Activated CD4-positive, alpha-beta T cell treated with anti-CD3 and anti-CD28 coated beads, Interleukin-10, Interleukin-2, amounts not matched to agents 100 ng/mL and 50 ng/mL, durations not matched to agents 16 hours and 8 hours (primary cell): Measurements from ENCODE around the gene STIM2.
"Not testable (repeated sequence)": the region's sequence is repeated elsewhere in the genome, so short reads cannot be mapped to it uniquely, and the experiment has no call there.

Experiments used
- DNase-seq: peaks from one replicate; pipeline ENCODE4 v3.0.0-alpha.2; 2020

Gene STIM2

DNA sequence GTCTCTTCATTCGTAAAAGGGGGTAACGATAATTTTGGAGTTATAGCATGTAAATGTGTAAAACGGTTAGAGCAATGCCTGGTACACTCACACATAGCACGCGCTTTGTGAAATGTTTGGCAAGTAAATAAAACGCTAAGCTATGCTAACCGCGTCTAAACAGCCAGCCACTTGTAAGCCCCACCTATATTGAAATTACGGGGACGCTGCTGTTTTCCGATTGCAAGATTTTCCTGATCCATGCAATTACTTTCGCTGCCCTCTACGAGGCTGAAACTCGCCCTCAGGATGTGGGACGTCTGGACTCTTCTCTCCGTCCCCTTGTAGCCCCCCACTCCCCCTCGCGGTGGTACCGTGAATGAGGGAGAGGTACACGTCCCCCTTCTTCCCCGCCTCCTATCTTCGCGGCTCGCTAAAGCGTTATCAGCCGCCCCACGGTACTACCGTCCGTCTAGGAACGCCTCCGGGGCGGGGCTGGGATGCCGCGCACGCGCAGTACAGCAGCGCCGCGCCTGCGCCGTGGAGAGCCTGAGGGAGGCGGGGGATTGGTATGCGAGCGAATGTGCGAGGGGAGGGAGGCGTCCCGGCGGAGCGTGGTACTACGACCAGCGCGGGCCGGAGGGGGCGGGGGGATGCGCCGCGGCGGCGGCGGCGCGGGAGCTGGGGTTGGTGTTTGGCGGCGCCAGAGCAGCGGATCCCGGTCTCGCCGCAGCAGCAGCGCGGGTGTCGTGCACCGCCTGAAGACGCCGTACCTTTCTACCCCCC lies at the start of gene STIM2:
Gene STIM2 (plus strand): TSS at position 685 of the 765 bp plus-strand sequence.
- peak; percentile 99 for DNase-seq

DNA sequence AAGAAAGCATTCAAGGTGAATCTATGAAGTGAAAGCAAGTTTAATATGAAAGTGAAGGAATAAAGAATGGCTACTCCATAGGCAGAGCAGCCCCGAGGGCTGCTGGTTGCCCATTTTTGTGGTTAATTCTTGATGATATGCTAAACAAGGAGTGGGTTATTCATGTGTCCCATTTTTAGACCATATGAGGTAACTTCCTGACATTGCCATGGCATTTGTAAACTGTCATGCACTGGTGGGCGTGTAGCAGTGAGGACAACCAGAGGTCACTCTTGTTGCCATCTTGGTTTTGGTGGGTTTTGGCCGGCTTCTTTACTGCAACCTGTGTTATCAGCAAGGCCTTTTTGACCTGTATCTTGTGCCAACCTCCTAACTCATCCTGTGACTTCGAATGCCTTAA lies 49.1 kb upstream of the STIM2 start:
- not testable (repeated sequence) for DNase-seq

DNA sequence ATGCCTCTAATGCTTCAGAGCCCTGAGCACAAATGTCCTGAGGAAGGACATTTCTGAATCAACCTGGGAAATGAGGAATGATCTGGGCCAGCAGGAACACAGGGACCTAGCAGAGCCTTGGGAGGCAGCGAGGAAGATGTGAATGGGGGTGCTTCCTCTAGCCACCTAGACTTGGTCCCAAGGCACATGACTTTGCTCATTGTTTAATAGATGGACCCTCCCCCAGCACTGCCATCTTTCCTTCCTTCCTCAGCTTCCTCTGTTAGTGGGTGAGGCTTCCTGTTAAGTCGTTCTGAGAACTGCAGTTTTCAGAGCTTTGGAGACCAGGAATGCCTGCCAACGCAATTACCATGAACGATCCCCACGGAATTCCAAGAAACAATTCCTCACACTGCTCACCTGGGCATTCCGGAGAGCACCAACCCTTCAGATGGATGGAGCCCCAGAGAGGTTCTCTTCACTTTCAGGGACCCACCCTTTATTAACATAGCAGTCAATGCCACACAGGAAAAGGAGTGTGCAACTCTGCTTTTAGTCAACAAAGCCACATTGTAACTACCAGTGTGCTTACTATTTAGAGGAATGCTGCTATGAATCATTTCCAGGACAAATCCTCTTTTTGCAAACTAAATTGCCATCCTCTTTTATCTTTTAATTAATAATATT lies 48.5 kb upstream of the STIM2 start:
- DNase-seq = no peak

DNA sequence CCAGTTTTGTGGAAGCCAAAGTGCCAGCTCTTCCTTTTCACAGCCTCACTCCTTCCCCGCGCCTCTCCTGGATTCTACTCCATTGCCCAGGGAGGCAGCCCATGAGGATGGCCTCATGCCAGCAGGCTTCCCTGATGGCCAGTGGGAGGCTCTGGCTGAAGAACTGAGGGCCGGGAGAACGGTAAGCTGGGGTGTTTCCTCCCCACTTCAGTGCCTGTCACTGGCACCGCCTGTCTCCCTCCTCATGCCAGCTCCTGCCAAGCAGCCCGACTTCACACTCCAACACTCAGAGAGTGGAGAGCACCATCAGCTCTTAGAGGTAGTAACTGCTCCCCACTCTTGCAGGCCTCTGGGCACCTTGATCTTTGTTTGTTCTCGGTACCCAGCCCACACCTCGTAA lies 46.9 kb upstream of the STIM2 start:
- DNase-seq = no peak

DNA sequence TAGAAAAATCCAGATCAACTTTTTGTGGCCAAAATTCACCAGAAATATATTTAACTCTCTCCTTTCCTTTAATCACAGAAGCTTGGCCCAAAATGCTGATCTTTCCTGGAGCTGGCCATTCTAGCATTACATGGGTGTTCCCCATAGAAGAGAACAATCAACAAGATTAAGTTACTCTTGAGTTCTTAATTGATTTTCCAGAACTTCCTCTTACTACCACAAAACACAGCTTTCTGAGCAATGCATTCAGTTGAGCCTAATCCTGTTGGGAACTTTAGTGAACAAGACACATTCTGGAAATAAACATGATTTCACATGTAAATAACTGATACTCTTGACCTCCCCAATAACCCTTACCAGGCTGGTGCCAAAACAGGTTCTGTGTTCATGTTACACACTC lies 45.4 kb upstream of the STIM2 start:
- no peak for DNase-seq

DNA sequence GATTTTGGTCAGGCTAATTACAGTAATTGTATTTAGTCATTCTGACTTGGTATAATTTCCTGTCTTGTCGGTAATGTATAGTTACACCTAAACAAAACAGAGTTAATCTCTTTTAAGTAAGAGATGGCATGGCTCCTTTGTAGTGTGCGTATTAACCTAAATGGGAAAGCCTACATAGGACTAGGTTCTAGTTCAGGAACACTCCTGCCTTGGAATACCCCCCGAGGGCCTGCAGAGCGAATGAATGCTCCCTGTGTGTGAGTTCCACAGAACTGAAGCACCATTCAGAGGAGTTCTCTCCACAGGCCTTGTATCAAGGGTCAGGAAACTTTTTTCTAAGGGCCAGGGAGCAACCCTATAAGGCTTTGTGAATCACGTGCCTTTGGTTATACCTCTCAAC lies 44.9 kb upstream of the STIM2 start:
- no peak for DNase-seq

DNA sequence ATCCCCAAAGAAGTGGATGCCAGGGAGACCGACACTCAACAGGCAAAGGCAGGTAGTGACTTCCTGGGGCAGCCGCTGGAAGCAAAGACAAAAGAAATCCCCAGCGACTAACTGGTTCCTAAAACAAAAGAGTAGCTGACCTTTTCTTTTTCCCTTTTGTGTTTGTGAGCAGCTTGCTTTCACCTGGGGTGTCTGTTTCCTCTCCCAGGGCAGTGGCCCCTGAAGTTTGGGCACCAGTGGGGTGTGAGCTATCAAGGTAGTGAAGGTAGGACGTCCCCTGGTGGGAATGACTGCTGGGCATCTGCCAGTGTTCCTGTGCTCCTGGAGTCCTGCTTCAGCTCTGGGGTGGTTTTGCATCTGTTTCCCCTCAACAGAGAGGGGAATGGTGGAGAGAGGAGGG lies 41.6 kb upstream of the STIM2 start:
- DNase-seq = no peak

DNA sequence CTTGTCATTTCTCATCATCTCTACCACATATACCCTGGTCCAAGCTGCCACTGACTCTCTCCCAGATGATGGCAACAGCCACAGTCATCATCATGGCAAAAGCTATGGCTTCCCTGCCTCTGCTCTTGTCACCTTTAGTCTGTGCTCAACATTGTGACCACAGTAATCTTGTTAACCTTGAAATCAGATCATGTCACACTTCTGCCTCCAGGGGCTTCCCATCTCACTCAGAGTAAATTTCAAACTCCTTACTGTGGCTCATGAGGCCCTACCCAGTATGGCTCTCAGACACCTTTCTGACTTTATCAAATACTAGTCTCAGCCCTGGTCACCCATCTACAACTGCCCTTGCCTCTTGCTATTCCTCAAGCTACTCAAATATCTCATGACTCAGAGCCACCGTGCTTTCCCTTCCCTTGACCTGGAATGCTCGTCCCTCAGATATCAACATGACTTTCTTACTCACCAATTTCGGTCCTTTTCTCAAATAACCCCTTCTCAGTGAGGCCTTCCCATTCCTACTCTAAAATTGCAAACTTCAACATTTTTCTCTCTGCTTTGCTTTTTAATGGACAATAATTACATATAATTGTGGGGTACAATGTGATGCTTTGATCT lies 41.1 kb upstream of the STIM2 start:
- no peak for DNase-seq

DNA sequence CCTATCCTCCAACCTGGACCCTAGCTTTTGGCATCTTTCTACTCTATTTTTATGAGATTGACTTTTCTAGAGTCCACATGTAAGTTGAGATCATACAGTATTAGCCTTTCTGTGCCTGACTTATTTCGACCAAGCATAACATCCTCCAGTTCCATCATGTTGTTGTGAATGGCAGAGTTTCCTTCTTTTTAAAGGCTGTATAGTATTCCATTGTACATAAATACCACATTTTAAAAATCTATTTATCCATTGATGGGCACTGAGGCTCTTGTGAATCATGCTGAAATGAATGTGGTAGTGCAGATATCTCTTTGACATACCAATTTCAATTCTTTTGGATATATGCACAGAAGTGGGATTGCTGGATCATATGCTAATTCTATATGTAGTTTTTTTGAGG lies 40.3 kb upstream of the STIM2 start:
- DNase-seq = no peak

DNA sequence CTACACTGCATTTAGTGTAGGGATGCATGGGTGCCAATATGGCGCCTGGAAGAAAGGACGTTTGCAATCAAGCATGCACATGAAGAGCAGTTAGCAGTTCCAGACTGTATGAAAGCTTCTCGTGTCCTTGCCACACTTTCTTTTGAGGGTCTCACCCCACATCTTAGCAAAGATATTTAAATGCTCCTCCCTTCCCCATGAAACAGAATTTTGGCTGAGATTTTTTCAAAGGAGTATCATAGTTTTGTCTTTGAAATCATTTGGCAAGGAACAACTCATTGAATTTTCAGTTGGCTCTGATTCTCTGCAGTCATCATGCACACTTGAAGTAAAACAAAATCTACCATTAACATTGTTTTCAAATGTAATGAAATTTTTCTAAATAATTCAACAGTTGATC lies 39.6 kb upstream of the STIM2 start:
- DNase-seq = no peak

DNA sequence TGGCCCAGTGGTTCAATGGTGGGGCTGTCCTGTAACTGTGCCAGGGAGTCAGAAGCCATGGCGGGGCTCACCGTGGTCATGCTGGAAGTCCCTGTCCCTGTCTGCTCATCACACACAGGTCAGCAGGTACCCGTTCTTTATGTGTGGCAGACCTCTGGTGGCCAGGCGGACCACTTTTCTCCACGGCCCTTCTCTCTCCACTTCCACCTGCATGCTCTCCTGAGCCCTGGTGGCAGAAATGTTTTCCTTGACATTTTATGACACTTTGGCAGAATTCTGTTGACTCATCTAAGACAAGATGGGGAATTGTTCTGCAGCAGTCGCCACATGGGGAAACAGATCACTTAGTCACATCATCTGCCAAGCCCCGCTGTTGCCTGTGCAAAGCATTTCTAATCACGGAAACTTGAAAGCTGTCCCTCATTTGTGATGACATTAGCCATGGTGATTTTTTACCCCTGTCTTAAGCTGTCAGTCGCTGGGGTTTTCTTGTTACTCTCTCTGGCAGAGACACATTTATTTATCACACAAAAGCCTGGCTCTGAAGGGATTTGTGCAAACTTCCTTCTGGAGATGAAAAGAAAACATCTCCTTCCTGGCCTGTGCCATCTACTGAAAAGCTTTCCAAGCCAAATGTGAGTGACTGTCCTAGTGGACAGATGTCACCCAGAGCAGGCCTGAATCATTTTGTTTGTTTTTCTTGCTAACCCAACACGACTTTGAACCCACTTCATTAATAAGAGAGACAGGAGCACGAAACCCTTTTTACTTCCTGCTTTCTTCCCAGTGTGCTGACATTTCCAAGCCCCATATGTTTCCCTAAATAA lies 38.8 kb upstream of the STIM2 start:
- no peak for DNase-seq

DNA sequence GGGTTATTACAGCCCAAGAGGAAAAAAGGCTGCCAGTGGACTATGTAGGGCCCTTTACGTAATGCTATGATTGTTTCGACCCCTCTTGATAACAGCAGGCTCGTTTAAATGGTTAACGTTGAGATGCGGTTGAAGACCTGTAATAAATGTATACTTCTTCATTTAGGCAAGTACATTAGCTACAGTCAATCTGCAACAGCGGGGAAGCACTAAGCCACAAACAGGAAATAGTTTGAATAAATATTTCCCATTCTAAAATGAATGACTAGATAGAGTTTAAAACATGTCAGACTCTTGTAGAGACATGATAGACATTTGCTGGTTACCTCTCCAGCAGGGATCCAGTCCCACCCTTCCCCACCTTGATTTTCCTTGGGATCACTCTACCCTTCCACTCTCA lies 38.1 kb upstream of the STIM2 start:
- peak; percentile 41 for DNase-seq

DNA sequence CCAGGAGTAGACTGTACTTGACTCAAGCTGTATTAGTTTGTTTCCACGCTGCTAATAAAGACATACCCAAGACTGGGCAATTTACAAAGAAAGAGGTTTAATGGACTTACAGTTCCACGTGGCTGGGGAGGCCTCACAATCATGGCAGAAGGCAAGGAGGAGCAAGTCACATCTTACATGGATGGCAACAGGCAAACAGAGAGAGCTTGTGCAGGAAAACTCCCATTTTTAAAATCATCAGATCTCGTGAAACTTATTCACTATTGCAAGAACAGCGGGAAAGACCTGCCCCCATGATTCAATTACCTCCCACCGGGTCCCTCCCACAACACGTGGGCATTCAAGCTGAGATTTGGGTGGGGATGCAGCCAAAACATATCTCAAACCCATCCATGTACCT lies 37.7 kb upstream of the STIM2 start:
- DNase-seq = not testable (repeated sequence)

DNA sequence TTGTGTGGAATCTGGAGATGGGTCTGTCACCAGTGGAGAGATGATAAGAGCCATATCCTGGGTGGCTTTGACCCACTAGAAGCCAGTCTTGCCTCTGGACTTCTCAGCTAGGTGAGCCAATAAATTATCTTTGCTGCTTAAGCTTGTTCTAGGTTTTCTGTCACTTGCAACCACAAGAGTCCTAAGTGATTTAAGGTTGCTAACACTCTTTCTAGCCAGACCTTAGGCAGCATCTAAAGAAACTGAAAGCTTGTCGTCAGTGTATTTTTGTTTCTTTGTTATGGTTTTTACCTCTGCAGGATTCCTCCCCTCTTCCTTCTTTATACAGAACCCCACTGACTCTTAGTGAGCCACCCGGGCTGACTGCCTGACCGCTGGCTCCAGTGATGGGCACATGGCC lies 37.1 kb upstream of the STIM2 start:
- no peak for DNase-seq

DNA sequence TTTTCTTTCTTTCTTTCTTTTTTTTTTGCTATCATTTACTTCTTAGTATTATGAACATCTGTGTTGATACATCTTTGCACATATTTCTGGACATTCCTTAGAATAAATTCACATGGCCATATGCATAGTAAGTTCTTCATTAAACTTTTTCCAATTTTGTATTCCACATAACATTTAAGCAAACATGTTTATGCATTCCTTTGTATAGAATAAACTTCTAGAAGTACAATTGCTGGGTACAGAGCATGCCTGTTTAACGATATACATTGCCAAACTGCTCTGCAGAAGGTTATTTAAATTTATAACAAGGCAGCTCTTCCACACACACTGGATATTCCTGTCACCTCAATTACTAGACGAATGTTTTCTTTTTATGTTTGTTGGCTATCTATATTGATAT lies 36.0 kb upstream of the STIM2 start:
- no peak for DNase-seq

DNA sequence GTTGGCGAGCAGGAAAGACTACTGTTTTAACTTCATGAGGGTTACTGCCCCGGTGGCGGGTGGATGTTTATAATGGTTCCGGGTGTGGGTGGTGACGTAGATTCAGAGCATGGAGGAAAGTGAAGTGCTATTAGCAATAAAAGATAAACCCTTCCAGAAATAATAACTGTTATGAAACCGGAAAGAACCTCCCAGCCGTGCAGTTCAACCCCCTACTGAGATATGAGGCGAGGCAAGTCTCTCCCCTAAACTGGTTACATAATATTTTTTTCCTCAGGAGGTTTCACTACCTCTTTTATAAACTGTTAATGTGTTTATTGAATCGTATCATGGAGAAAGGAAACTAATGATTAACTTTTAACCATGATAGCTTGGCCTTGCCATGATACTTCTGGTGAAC lies 33.9 kb upstream of the STIM2 start:
- no peak for DNase-seq

DNA sequence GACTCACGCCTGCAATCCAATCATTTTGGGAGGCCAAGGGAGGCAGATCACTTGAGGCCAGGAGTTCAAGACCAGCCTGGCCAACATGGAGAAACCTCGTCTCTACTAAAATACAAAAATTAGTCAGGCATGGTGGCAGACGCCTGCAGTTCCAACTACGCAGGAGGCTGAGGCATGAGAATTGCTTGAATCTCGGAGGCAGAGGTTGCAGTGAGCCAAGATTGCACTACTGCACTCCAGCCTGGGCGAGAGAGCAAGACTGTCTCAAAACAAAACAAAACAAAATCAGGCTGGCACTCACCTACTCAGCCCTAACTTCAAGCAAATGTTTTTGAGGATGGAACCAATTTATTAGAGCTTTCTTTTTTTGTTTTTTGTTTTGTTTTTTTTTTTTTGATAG lies 33.3 kb upstream of the STIM2 start:
- not testable (repeated sequence) for DNase-seq

DNA sequence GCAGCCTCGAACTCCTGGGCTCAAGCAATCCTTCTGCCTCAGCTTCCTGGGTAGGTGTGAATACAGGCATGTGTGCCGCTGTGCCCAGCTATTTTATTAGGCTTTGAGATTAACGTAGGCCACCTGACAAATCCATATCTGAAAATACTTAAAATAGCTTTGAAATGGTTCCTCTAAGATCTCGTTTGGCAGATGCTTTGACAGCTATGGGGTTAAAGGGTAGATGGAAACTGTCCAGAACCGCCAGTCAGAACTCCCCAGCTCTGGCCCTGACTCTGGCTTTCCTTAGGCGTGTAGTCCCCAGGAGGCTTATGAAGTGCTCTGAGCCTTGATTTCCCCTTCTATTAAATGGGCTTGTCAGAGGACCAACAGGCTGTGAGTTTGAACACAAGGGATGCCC lies 32.8 kb upstream of the STIM2 start:
- DNase-seq = no peak

DNA sequence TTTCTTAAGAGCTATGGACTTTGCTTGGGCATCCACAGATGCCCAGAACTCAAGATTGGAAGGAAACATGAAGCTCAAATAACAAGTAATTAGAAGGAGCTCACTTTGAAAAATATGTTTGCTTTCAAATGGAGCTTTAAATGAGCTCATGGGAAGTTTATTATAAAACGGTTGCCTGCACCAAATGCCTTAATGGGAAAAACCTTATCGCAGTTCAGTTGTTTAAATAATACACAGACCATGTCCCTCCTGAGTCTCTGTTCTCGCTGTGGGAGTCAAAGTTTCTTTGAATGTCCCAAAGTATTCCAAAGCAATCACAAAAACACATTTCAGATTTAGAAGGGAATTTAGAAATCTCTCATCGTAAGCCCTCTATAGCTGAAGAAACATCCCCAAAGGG lies 31.6 kb upstream of the STIM2 start:
- no peak for DNase-seq

DNA sequence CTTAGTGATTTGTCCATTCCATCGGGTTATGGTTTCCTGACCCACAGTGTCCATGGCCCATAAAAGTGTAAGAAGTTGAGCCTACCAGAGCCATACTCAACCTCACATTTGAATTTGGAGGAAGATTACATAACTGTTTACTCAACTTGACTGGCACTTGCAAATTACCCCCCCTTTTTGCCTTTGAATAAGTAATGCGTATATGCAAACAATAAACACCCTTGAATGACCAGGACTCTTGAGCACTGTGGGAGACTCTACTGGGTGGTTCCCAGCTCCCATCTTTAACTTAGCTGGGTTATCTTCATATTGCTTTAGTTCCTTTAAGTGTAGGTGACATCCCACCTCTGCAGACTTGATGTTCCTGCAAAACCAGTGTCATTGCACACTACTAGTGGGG lies 30.6 kb upstream of the STIM2 start:
- no peak for DNase-seq

DNA sequence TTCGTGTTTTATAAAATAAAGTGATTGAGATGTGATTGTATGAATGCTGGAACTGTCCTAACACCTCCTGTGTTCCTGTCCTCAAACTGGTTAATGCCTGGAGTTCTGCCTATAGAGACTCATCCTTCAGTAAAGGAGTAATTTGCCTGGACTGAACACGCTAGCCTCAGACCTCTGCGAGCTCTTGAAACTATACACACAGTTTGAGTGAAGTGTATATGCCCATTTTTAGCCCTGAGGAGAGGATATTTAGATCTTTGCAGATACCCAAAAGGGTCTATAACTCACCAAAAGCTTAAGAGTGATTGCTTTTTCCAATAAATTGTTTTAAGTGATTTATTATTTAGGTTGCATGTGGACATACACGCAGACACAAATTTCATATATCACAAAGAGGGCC lies 29.9 kb upstream of the STIM2 start:
- no peak for DNase-seq

DNA sequence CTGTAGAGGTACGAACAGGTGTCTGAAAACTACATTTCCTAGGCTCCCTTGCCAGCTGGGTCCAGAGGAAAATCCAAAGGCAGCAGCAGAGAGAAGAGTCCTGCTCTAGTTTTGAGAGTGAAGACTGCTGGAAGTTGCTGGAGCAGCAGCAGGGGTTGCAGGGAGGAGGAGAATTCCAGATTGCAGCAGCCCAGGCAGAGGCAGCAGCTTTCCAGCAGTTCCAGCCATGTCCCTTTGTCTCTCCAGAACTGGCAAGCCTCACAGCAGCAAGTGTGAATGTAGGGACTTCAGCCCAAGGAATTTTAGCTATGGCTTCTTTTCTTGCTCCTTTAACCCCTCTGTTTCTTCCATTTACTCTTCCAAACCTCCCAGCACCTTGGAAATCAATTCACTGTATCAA lies 24.1 kb upstream of the STIM2 start:
- DNase-seq = no peak
